B cell (primary cell): ENCODE measurements around the gene CNGA2.

Experiments
- CTCF ChIP-seq: fragments of 200-600 bp; IDR thresholded peaks from one replicate; pipeline ENCODE4 v1.8.0; 2022; ENCODE audit warnings: antibody characterized with exemption, mild to moderate bottlenecking
- EZH2 ChIP-seq: IDR thresholded peaks from 2 replicates; pipeline ENCODE4 v1.6.1; 2012; ENCODE audit warnings: borderline replicate concordance, low read depth, mild to moderate bottlenecking, moderate library complexity, low read length; ENCODE audit not compliant: insufficient read depth, poor library complexity, severe bottlenecking

GRCh38 chrX:151722241-151722846 lies 12.2 kb upstream of the CNGA2 start:
- no peak for TF ChIP-seq EZH2
- no peak for TF ChIP-seq CTCF
